ENCODE measurements around the gene PTPRD.

GRCh38 chr9:8754751-8755150, 1858.1 kb downstream of the PTPRD start:
- no peak for TF ChIP-seq CTCF (conservative IDR thresholded peaks at IDR 0.05; ENCODE audit: low read length)
- no peak for TF ChIP-seq EZH2phosphoT487 (IDR thresholded peaks at IDR 0.05; ENCODE audit: borderline replicate concordance)

All from Loucy (cell line).